ENCODE results near the gene CADPS2.

Gene CADPS2

DNA sequence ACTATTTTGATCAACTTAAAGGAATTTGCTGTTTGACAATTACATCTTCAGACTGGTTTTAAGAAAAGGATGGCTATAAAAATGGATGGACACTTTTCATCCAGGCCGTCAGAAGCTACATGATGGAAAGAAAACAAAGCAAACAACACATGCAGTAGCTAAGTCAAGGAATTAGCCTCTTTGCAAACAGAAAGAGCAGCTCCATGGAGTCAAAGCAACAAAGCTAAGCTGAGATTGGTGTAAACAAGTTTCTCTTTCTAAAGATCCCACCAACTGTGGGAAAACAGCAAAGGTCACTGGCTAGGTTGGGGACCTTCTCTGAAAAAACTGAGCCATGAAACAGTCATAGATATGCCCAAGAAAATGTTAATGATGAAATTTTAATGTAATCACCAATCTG is 286.2 kb downstream of the CADPS2 start:
- DNase-seq (ENCODE audit: low spot score): no peak

DNA sequence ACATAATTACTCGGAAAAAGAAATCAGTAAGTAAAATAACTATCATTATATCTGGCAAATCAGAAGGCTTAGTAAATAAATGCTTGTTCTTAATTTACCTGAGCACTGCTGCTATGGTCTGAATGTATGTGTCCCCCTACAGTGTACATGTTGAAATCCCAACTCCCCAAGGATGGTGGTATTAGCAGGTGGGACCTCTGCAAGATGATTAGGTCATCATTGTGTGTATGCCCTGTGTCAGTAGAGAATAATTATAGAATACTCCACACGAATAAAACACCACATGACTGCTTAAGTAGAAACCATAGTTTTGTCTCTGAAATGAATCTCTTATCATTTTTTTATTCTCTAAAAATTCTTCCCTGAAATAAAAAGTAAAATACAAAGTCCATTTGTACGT is 289.0 kb downstream of the CADPS2 start:
- DNase-seq (ENCODE audit: low spot score): no peak

DNA sequence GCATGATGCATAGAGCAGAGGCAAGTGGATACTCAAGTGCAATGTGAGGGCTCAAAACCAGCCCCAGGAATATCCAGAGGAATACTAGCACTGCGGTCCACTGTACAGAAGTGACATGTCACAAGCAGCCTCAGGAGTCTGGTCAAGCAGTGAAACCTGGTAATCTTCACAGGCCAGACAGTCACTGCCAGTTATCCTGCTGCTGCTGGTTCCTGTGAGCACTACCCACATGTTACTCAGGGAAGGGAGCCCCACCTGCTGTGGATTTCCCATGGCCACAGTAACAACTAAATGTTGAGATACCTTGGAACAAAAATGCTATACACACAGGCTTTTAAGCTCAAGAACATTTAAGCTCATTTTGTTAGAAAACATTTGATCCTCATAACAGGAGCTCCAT is 290.4 kb downstream of the CADPS2 start:
- no peak for DNase-seq (ENCODE audit: low spot score)

DNA sequence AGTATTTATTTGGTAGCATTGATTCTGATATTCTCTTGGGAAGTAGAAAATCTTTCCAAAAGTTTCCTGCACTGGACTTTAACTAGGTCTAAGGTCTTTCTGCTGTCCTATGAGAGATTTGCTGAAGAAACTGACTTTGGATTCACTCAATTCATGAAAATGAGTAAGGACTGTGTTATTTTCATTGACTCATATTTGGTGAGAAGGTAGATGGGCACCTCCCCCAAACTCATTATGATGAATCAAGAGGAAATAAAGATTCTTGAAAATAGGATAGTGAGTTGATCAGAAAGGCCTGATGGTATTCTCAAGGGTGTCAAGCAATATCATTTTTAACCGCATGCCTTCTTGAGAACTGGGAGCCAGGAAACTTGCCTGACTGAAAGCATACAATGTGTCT is 297.6 kb downstream of the CADPS2 start:
- DNase-seq (ENCODE audit: low spot score): no peak

DNA sequence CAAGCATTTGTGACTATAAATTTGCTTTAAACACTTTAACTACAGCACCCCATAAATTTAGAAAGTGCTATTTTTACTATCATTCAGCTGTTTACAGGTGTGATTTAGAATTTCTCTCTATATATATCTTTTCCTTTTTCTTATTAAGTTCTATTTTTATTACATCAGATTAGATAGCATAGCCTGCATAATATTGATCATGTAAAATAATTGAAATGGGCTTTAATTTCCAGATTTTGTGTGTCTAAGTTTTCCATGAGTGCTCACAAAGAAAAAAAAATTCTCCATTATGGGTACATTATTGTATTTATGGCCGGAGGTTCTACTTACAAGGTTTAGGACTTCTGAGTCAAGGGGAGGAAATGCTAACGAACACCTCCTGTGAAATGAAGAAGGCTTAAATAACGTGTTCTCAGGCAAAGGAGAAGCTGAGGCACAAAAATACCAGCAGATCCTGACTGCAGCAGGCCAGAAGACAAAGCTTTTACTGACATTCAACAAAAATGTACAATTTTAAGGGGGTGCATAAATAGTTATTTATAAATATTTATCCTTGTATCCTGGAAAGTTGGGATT is 301.5 kb downstream of the CADPS2 start:
- DNase-seq (ENCODE audit: low spot score): no peak

DNA sequence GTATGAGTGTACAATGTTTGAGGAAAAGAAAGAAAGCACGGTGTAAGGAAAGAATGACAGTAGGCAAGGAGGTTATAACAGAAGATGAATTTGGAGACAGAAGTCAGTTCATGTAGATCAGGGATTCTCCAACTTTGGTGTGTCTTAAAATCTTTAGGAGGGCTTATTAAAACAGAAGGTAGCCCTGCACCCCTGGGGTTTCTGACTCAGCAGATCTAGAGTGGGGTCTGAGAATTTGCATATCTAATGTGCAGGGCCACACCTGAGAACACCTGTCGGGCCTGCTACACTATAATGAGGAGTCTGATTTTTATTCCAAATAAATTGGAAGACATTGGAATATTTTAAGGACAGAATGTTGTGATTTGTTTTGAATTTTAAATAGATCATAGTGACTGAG is 307.9 kb downstream of the CADPS2 start:
- DNase-seq (ENCODE audit: low spot score): no peak

DNA sequence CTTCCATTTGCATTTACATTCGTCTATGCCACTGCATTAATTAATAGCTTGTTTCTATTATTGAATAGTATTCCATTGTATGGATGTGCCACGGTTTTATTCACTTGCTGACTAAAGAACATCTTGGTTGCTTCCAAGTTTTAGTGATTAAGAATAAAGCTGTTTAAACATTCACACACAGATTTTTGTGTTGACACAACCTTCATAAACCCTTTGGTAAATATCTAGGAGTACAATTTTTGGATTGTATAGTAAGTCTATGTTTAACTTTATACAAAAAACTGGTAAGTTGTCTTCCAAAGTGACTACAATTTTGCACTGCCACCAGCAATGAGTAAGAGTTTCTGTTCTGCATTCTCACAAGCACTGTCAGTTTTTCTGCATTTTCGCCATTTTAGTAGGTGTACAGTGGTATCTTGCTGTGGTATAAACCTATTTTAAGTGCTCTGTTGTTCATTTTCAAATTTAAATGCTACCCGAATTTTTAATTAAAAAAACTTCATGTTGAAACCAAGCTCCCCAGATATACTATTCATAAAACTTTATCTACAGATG is 308.7 kb downstream of the CADPS2 start:
- no peak for DNase-seq (ENCODE audit: low spot score)

DNA sequence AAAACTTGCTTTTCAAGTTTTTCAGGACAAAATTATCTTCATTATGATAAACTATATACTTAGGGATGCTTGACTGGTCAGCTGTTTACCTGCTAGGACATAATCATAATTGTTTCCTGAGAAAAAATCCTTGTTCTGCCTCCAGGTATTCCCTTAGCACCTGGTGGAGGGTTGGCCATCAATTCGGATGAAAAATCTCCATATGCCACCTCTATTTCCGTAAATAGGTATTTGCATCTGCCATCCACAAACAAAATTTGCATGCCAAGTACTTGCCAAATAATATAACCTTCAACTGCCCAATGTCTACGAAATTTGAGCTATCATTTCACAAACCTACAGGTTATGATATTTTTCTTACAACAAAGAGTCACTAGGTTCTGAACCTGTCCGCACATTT is 313.6 kb downstream of the CADPS2 start:
- no peak for DNase-seq (ENCODE audit: low spot score)

DNA sequence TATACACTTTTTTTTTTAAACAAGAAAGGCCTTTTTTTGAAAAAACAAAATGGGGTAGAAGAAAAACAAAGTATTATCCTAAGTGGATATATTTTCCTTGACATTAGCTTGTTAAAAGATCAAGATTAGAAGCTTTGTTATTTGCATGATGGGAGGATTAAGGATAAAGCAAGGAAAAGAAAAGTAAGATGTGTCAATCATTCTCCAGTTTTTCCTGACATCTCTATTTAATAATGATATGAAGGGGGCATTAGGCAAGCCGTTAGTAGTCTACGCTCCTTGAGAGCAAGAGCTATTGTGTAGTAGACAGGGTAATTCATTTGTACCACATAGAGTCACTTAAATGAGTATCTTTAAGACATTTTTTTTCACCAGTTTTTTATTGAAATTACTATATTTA is 324.9 kb downstream of the CADPS2 start:
- no peak for DNase-seq (ENCODE audit: low spot score)

DNA sequence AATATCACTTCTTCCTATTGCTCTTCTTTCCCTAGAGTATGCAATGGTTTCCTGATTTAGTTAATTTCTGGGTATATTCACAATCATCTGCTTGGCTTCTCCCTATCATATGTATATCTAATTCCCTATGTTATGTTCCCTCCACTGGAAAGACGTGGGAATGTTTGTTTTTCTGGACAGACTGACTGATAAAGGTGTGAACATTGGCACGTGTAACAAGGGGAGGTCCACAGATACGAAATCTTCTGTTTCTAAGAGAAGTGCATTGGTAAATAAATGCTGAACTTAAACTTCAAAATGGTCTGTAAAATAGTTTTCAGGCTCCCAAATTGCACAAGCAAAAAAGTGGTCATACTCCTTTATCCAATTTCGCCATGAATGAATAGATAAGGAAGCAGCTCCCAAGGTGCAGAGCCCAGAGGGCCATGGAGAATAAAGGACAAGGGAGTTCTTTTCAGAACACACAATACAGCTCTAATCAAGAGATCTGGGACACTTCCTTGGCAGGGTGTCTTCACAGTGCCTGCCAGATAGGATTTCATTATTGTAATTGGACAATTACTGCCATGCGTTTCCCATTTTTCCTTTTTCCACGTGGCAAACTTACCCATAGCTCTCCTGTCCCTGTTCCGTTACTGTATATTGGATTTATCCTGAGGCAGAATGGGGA is 329.3 kb downstream of the CADPS2 start:
- DNase-seq (ENCODE audit: low spot score): no peak

DNA sequence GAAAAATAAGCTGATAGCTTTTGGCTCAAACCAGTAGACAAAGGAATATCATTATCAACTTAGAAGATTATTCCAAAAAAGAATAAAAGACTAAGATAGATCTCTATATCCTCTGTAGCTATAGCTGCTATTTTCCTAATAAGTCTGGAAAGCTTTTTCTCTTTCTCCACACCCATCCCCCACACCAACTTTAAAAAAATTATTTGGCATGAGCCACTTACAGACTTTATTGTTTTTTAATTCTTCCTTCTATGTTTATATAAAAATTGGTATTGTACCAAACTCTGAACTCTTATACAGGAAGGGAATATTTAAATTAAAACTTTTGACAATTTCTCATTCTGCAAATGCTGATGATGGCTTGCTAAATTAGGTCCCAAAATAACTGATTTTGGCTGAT is 330.0 kb downstream of the CADPS2 start:
- no peak for DNase-seq (ENCODE audit: low spot score)

DNA sequence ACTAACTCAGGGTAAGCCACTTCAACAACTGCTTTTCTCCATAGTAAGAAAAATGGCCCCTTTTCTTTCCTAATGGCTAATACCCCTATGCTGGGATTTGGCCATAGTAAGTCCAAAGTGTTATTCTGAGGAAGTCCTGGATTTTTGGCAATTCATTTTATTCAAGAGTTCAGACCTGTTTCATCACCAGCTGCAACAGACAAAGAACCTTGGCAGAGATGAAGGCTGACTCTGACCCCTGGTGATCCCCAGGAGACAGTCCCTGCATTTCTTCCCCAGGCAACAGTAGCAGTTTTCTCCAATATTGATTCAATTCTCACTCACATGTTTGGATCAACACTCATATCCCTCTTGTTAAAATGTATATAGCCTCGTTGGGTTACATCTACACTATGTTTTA is 332.5 kb downstream of the CADPS2 start:
- DNase-seq (ENCODE audit: low spot score): no peak

DNA sequence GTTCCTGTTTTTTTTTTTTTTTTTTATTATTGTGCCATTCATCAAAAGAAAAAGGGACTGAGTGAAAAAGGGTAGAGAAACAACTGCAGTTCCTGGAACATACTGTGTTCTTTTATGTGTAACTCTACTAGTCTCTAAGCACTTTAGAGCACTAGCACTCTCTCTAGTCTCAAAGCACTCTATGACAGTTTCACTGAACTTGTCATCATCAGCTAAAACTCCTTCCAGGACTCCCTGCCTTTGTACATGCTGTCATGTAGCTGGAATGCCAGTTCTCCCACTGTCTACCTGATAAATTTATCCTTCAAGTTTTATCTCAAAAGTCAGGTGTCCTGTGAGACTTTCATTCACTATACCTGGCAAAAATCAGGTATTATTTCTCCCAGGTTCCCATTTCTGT is 333.5 kb downstream of the CADPS2 start:
- DNase-seq (ENCODE audit: low spot score): no peak

DNA sequence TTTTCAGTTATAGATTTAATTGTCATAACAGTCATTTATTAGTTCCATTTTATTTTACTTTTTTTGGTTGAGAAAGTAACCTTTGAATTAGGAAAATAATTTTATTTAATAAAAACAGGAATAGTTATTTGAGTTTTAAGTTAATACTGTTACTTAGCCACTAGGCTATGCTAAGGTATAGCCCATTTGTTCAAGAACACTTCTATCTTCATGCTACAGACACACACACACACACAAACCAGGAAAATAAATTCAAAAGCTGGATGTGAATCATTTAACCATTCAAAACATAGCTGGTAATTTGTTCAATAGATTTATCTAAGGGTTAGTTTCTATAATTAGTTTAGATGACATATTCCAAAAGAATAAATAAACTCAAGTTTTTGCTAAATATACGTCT is 335.7 kb downstream of the CADPS2 start:
- no peak for DNase-seq (ENCODE audit: low spot score)

DNA sequence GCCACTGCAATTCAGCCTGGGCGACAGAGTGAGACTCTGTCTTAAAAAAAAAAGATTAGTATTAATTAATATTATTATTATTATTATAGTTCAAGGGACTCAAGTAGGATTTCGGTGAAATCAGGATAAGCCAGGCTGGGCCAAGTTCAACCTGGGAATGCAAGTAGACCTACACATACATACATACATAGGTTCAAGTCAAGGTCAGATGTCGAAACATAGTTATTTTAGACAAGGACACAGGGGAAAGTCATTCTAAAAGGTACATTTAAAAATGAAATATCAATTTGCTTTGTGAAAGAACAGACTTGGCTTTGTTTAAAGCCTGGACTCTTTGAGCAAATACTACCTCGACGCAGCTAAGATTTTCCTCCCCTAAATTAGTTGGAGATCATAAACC is 336.7 kb downstream of the CADPS2 start:
- no peak for DNase-seq (ENCODE audit: low spot score)

DNA sequence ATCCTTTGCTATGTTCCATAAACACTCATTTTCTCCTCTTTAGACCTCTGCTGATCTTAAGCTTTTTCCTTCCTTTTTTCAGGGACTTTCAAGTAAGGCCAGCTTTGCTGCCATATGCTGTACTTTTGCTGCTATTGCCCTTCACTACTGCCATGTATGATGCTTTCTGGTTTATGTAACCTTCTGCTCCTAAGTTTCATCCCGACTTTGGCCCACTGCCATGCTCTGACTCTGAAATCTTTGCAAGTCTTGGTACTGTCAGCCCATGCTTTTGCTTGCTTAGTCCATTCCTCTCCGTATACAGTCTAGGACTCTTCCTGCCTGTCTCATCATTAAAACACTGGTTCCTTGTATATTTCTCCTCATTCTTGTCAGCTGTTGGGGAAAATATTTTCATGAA is 339.8 kb downstream of the CADPS2 start:
- no peak for DNase-seq (ENCODE audit: low spot score)

DNA sequence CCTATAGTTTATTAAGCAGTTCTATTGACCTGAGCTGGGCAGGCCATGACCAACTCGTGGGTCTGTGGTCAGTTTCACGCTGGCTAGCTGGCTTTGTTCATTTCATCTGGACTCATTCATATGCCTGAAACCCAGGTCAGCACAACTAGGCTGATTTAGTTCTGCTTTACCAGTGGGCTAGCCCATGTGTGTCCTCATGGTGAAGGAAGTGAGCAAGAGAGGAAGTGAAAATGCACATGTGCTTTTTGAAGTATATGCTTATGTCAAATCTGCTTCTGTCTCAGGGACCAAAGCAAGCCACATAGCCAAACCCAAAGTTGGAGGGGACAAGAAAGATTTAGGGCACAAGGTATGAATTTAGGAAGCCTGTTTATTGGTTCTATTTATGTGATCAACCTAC is 341.8 kb downstream of the CADPS2 start:
- DNase-seq (ENCODE audit: low spot score): peak; percentile 63

DNA sequence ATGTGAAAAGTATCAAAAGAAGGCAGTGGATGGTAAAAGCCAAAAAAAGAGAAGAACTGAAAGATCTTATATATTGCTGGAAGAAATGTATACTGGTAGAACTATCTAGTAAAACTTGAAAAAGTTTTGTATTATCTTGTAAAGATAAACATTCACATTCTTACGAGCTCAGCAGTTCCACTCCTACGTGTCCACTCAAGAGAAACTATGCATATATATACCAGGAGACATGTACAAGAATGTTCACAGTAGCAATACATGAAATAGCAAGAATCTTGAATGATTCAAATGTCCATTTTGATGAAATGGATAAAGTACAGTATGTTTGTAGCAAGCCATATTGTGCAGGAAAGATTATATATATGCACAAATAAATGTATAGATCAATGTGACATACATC is 342.4 kb downstream of the CADPS2 start:
- no peak for DNase-seq (ENCODE audit: low spot score)

DNA sequence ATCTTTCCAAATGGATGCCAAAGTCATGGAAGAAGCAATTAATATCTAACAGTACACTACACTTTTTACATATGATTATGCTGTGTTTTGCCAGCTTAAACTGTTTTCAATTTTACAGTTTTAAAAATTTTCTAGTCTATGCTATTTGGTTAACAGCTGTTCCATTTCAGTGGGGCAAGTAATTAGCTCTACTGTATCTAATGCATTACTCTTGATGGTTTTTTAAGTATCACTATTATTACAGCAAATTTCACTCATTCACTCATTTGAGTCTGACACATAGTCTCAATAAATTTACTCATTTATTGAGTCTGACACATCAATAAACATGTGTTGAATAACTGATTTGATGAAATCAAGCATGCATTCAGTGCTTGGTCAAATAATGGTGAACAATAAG is 343.1 kb downstream of the CADPS2 start:
- DNase-seq (ENCODE audit: low spot score): no peak

DNA sequence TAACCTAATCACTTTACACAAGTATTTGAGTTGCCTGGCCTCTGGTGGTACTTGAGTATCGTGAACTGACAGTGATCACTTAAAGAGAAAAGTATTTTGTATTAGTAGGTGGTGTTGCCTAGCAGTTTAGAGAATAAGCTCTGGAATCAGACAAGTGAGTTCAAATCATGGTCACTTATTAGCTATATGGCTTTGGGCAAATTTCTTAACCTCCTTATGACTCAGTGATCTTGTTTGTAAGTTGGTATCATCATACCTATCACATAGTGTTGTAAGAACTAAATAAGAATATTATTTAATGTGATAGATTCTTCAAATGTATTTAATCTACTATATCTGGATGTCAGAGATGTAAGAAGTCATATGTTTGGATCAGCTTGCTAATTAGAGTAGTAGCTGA is 351.2 kb downstream of the CADPS2 start:
- DNase-seq (ENCODE audit: low spot score): no peak

DNA sequence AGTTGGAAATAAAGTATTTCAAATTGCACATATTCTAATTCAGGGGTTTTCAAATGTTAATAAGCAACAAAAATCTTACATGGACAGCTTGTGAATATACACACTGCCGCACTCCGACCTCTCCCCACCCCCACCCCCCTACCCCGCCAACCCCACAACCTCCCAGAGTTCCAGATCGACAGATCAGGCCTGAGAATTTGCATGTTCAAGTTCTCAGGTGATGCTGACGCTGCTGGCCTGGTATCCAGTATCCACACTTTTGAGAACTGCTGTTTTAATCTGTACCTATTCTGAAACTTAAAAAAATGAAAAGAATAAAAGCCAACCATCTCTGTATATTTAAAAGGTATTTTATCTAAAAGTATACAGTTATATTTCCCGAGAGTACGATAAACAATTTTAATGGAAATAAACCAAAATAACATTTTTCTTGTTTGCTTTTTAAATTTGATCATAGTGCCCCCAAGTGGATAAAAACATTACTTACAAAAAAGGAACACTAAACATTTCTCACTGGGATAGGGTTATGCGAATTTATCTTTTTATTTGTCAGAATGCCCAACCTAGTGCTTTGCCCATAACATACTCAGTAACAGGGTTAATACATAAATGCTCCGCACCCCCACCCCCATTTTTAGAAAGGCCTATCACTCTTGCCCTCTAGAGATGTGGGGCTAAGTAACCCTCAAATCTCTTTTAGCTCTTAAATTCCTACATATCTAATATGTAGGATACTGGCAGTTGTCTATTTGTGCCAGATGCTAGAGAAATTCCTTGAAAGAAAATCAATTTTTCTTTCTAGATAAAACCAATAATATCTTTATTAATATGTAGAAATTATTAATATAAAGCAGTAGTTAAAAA is 353.6 kb downstream of the CADPS2 start:
- DNase-seq (ENCODE audit: low spot score): peak; percentile 51

DNA sequence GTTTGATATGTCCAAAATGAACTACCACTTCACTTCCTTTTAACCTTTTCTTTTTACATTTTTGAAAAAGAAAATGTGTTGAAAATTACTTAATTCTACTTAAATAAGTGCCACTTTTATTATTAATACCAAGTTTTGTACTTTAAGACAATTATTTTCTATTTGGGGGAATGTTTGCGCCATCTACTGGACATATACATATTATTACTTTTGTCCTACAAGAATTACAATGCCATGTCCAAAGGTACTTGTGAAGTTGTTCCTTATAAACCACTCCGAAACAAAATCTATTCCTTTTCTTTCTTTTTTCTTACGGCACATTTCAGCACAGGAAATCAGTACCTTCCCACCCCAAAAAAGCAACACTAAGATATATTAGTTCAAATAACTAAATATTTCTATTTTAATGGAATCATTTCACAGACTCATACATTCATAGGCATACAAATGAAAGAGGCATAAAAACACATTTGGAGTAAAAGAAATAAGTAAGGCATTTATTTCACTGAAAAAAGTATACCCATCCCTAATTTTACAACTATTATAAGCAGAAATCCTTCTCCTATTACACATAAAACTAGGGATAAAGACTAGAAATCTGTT is 357.3 kb downstream of the CADPS2 start:
- DNase-seq (ENCODE audit: low spot score): peak; percentile 64

DNA sequence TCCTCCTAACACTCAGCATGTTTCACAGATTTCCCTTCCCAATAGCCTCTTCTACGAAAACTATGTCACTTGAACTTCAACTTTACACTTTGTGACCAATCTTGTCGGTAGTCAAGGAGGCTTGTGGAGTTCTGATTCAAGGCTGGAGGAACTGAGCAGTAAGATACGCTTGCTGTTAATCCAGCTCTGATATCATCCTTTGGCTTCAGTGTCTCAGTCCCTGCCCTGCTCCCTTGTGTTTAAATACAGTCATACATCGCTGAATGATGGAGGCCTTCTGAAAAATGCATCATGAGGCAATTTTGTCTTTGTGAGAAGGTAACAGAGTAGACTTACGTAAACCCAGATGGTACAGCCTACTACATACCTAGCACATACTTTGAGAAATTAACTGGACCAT is 360.9 kb downstream of the CADPS2 start:
- DNase-seq (ENCODE audit: low spot score): no peak
